K562 (cell line): Measurements from ENCODE around the gene C6orf47. TPM values are rescaled to one million over a fixed set of nuclear protein-coding genes. Genes with fewer than 3 reads are reported as not detected.

Experiments
- CHD1 ChIP-seq: fragments of 200-600 bp; sonication (generic); IDR thresholded peaks from one replicate; pipeline ENCODE4 v1.6.1; 2012; ENCODE audit warnings: mild to moderate bottlenecking, moderate library complexity, low read length, inconsistent platforms
- ERF ChIP-seq: fragments of 450-650 bp; formaldehyde crosslinking; IDR thresholded peaks from 2 replicates; pipeline ENCODE4 v1.4.0; 2020; ENCODE audit warnings: mild to moderate bottlenecking, mixed read lengths
- FUS ChIP-seq: fragments of 200-400 bp; formaldehyde crosslinking; optimal IDR thresholded peaks from 2 replicates; pipeline ENCODE3; 2017; ENCODE audit warnings: low read depth, low read length
- HDAC8 ChIP-seq: fragments of 450-650 bp; IDR thresholded peaks from 2 replicates; pipeline ENCODE4 v1.6.1; 2016; ENCODE audit warnings: mild to moderate bottlenecking, missing genetic modification characterization, moderate library complexity, missing compliant biosample characterization
- HNRNPL ChIP-seq: fragments of 200-400 bp; formaldehyde crosslinking; IDR thresholded peaks from 2 replicates; pipeline ENCODE4 v1.6.1; 2017; ENCODE audit warnings: low read depth, mild to moderate bottlenecking, low read length
- HSF4 ChIP-seq: fragments of 250-450 bp; sonication (Bioruptor Pico); IDR thresholded peaks from 2 replicates; pipeline ENCODE4 v2.1.2; 2022; ENCODE audit warnings: mild to moderate bottlenecking, moderate library complexity, borderline replicate concordance
- KLF1 ChIP-seq: fragments of 450-650 bp; IDR thresholded peaks from 2 replicates; pipeline ENCODE4 v1.6.1; 2016; ENCODE audit warnings: missing genetic modification characterization, missing compliant biosample characterization
- MTF1 ChIP-seq: fragments of 250-450 bp; sonication (Bioruptor Pico); IDR thresholded peaks from 2 replicates; pipeline ENCODE4 v1.9.0; 2021; ENCODE audit warnings: moderate library complexity, mild to moderate bottlenecking, inconsistent platforms, borderline replicate concordance
- NCOA1 ChIP-seq: fragments of 450-650 bp; IDR thresholded peaks from 2 replicates; pipeline ENCODE4 v1.6.1; 2016; ENCODE audit warnings: low read depth
- NCOA2 ChIP-seq, 2 experiments: fragments of 450-650 bp; IDR thresholded peaks; 2 replicates each; pipeline ENCODE4 v1.6.1; 2018; ENCODE audit warnings: mild to moderate bottlenecking in 2 of 2, moderate library complexity in 1 of 2; ENCODE audit not compliant: partially characterized antibody in 2 of 2
- NCOR1 ChIP-seq: fragments of 450-650 bp; IDR thresholded peaks from 2 replicates; pipeline ENCODE4 v1.6.1; 2016; ENCODE audit warnings: mild to moderate bottlenecking, moderate library complexity
- NR4A1 ChIP-seq, 2 experiments: fragments of 250-450 bp in 1 of 2; fragments of 450-650 bp in 1 of 2; sonication (Bioruptor Pico) in 1 of 2; IDR thresholded peaks; 2 replicates each; pipeline versions ENCODE4 v1.4.0 to v1.6.1; 2016 to 2020; ENCODE audit warnings: mild to moderate bottlenecking in 2 of 2, missing compliant biosample characterization in 1 of 2, missing genetic modification characterization in 1 of 2, moderate library complexity in 1 of 2
- PREB ChIP-seq: sonication (generic); formaldehyde crosslinking; IDR thresholded peaks from 2 replicates; pipeline ENCODE4 v1.8.1; 2023; ENCODE audit warnings: mild to moderate bottlenecking, missing genetic modification reagents
- PRMT5 ChIP-seq: sonication (generic); formaldehyde crosslinking; IDR thresholded peaks from 2 replicates; pipeline ENCODE4 v1.5.0; 2020; ENCODE audit warnings: missing genetic modification reagents
- RBM25 ChIP-seq: fragments of 200-400 bp; formaldehyde crosslinking; IDR thresholded peaks from 2 replicates; pipeline ENCODE4 v1.6.1; 2018; ENCODE audit warnings: low read length, low read depth, moderate library complexity; ENCODE audit not compliant: severe bottlenecking
- SREBF2 ChIP-seq: sonication (generic); formaldehyde crosslinking; IDR thresholded peaks from 2 replicates; pipeline ENCODE4 v1.4.0; 2020; ENCODE audit warnings: mild to moderate bottlenecking, missing genetic modification reagents
- SRSF1 ChIP-seq: fragments of 200-400 bp; formaldehyde crosslinking; IDR thresholded peaks from 2 replicates; pipeline ENCODE4 v1.6.1; 2017; ENCODE audit warnings: mild to moderate bottlenecking, low read depth, low read length, moderate library complexity
- TAF15 ChIP-seq: fragments of 200-400 bp; formaldehyde crosslinking; IDR thresholded peaks from 2 replicates; pipeline ENCODE4 v1.6.1; 2017; ENCODE audit warnings: mild to moderate bottlenecking, low read depth, low read length, moderate library complexity
- TAL1 ChIP-seq: fragments of 450-650 bp; IDR thresholded peaks from 2 replicates; pipeline ENCODE4 v1.6.1; 2016; ENCODE audit warnings: mild to moderate bottlenecking
- TSC22D4 ChIP-seq: fragments of 450-650 bp; IDR thresholded peaks from 2 replicates; pipeline ENCODE4 v1.6.1; 2016; ENCODE audit warnings: missing genetic modification characterization, missing biosample characterization, control low read depth
- ZNF133 ChIP-seq: fragments of 250-450 bp; sonication (Bioruptor Pico); IDR thresholded peaks from 2 replicates; pipeline ENCODE4 v1.4.0; 2020; ENCODE audit warnings: mild to moderate bottlenecking
- ZNF134 ChIP-seq: fragments of 250-450 bp; sonication (Bioruptor Pico); conservative IDR thresholded peaks from 2 replicates; pipeline ENCODE4 v1.4.0; 2020
- ZNF75A ChIP-seq: fragments of 450-650 bp; formaldehyde crosslinking; IDR thresholded peaks from 2 replicates; pipeline ENCODE4 v1.4.0; 2020; ENCODE audit warnings: mild to moderate bottlenecking
- polyA plus RNA-seq, 8 experiments: library from polyadenylated mRNA; depleted of rRNA in 4 of 8; stranded (reverse) in 5 of 8; unstranded in 3 of 8; fragments of >200 nt; fragmentation: Nextera tagmentation in 2 of 8; fragmentation: Illumina TruSeq in 1 of 8; extraction: Ambion mirVana in 2 of 8; extraction: Trizol in 1 of 8; gene quantifications; 2 replicates each; pipeline versions ENCODE4 v1.2.1 to v1.2.3, GENCODE V29; 2011 to 2014; ENCODE audit warnings: inconsistent platforms in 1 of 8, missing spikeins in 1 of 8
- total RNA-seq, 7 experiments: library from RNA; depleted of rRNA in 6 of 7; stranded (reverse); fragments of >200 nt in 6 of 7; fragmentation: Illumina TruSeq in 2 of 7; extraction: Trizol in 2 of 7; gene quantifications; 2 replicates each; pipeline versions ENCODE4 v1.2.1 to v1.2.3, GENCODE V29; 2011 to 2021; ENCODE audit warnings: low replicate concordance in 1 of 7
- TF ChIP-seq, protein P1 (sequence below): fragments of 250-450 bp; sonication (Bioruptor Pico); IDR thresholded peaks from 2 replicates; pipeline ENCODE4 v1.8.0; 2021; ENCODE audit warnings: moderate library complexity, mild to moderate bottlenecking, inconsistent platforms

C6orf47 gene
- total and polyA plus RNA-seq, 9 of the 15 experiments (the other 6 are each of a cell fraction or from before 2014, with no cell fraction given): 0.14 to 43.8 (median 27.0) TPM

- 0 out of 2 replicates have a peak, but pooled peaks have one; percentile 33 for TF ChIP-seq HSF4 (CRISPR knock-in tag)
- peak; percentile 99 for TF ChIP-seq PREB (CRISPR knock-in tag)
- 0 out of 2 replicates have a peak, but pooled peaks have one; percentile 44 for TF ChIP-seq ZNF133 (CRISPR knock-in tag)
- TF ChIP-seq CHD1: peak; percentile 97
- TF ChIP-seq MTF1 (CRISPR knock-in tag): peak; percentile 73
- 0 out of 2 replicates have a peak, but pooled peaks have one; percentile 10 for TF ChIP-seq NCOA1
- TF ChIP-seq NCOR1: no peak
- no peak for TF ChIP-seq ZNF134 (CRISPR knock-in tag)
- TF ChIP-seq RBM25: no peak
- TF ChIP-seq HDAC8 (tag): peak; percentile 81; the same call in 1 of the 2 replicates
- no peak for TF ChIP-seq NCOA2 (IDR thresholded peaks at IDR 0.05; ENCODE audit: partially characterized antibody in 2 of 2)
- TF ChIP-seq SRSF1: no peak
- TF ChIP-seq ZNF75A (CRISPR knock-in tag): 0 out of 2 replicates have a peak, but pooled peaks have one; percentile 31
- TF ChIP-seq SREBF2 (CRISPR knock-in tag): 0 out of 2 replicates have a peak, but pooled peaks have one; percentile 92
- no peak for TF ChIP-seq PRMT5 (CRISPR knock-in tag)
- TF ChIP-seq TSC22D4: no peak
- peak; percentile 40 for TF ChIP-seq ERF (CRISPR knock-in tag)
- TF ChIP-seq, protein P1, sequence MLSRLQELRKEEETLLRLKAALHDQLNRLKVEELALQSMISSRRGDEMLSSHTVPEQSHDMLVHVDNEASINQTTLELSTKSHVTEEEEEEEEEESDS (CRISPR knock-in tag): peak; percentile 81
- TF ChIP-seq KLF1: 0 out of 2 replicates have a peak, but pooled peaks have one; percentile 32
- TF ChIP-seq HNRNPL: no peak
- no peak; the same call in 1 of the 2 replicates for TF ChIP-seq TAL1
- TF ChIP-seq NR4A1 (CRISPR knock-in tag; IDR thresholded peaks at IDR 0.05): peak; percentile 28; the same call in 1 of the 2 replicates
- peak; percentile 67; the same call in 1 of the 2 replicates for TF ChIP-seq NR4A1 (tag; IDR thresholded peaks at IDR 0.05)
- no peak for TF ChIP-seq TAF15
- no peak for TF ChIP-seq FUS
These were observed 4.4 kb upstream of the C6orf47 start, which contains the start of gene GPANK1 (continued) for GRCh38 chr6:31664790-31665500.
